Fibroblast of villous mesenchyme (primary cell): ENCODE data around the gene NPY2R. TPM values are rescaled to one million over a fixed set of nuclear protein-coding genes. Genes with fewer than 3 reads are reported as not detected.

Experiments used
- DNase-seq: peaks from one replicate; pipeline ENCODE4 v3.0.0-alpha.2; 2010; ENCODE audit warnings: low read depth
- H3K4me3 ChIP-seq: 2 replicates; pipeline ENCODE4 v1.5.1; 2011; ENCODE audit warnings: low read depth, mild to moderate bottlenecking, low read length
- total RNA-seq: library from RNA; depleted of rRNA; stranded (reverse); fragments of >200 nt; gene quantifications from 2 replicates; pipeline ENCODE4 v1.2.3, GENCODE V29; 2012
- TF ChIP-seq, protein P1 (sequence below): IDR thresholded peaks from 2 replicates; pipeline ENCODE4 v1.5.1; 2012; ENCODE audit warnings: low read depth, mild to moderate bottlenecking, low read length; ENCODE audit not compliant: insufficient read depth

NPY2R gene, protein sequence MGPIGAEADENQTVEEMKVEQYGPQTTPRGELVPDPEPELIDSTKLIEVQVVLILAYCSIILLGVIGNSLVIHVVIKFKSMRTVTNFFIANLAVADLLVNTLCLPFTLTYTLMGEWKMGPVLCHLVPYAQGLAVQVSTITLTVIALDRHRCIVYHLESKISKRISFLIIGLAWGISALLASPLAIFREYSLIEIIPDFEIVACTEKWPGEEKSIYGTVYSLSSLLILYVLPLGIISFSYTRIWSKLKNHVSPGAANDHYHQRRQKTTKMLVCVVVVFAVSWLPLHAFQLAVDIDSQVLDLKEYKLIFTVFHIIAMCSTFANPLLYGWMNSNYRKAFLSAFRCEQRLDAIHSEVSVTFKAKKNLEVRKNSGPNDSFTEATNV
- total RNA-seq: not detected in 2 replicates

DNA sequence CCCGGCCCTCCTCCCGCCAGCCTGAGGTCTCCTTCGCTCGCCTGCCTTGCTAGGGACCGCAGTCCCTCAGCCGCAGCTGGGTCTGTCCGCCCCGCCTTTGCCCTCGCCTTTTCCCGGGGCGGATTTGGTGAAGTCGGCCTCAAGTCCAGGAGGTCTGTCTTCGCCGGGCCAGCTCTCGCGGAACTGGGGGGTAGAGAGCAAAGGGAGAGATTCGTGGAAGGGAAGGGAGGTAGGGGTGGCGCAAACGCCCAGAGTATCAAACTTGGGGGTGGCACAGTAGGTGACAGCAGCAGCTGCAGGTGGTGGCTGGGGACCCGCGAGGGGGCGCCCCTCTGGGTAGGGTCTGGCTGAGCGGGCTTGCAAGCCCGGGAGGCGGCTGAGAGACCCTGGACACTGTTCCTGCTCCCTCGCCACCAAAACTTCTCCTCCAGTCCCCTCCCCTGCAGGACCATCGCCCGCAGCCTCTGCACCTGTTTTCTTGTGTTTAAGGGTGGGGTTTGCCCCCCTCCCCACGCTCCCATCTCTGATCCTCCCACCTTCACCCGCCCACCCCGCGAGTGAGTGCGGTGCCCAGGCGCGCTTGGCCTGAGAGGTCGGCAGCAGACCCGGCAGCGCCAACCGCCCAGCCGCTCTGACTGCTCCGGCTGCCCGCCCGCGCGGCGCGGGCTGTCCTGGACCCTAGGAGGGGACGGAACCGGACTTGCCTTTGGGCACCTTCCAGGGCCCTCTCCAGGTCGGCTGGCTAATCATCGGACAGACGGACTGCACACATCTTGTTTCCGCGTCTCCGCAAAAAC, at the start of gene NPY2R:
Gene NPY2R, plus strand, starts transcription at position 379 of the 797 bp plus-strand sequence. CDS start 5,304 bp downstream, outside the sequence.
- DNase-seq: no peak
- H3K4me3 ChIP-seq: no peak within 1 kb of the TSS
- TF ChIP-seq, protein P1, sequence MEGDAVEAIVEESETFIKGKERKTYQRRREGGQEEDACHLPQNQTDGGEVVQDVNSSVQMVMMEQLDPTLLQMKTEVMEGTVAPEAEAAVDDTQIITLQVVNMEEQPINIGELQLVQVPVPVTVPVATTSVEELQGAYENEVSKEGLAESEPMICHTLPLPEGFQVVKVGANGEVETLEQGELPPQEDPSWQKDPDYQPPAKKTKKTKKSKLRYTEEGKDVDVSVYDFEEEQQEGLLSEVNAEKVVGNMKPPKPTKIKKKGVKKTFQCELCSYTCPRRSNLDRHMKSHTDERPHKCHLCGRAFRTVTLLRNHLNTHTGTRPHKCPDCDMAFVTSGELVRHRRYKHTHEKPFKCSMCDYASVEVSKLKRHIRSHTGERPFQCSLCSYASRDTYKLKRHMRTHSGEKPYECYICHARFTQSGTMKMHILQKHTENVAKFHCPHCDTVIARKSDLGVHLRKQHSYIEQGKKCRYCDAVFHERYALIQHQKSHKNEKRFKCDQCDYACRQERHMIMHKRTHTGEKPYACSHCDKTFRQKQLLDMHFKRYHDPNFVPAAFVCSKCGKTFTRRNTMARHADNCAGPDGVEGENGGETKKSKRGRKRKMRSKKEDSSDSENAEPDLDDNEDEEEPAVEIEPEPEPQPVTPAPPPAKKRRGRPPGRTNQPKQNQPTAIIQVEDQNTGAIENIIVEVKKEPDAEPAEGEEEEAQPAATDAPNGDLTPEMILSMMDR: no peak

DNA sequence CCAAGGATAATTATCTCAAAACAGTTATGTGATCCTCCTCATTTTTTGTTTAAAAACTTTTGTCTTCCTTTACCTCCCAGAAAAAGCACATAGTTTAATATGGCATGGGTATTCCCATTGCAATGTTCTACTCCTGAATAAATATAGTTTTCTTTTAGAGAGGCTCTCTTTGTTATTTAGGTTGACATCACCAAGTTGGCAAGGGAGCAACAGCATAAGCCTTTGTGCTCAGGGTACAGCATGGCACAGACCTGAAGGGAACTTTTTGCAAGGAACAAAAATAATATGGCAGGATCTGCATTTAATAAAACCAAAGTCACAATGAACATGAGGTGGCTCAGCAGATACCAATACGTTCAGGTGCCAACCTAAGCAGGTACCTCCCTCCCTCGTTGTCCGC, 47.1 kb upstream of the NPY2R start:
- no peak for DNase-seq
- TF ChIP-seq, protein P1: no peak
- no peak overlapping the region for H3K4me3 ChIP-seq

DNA sequence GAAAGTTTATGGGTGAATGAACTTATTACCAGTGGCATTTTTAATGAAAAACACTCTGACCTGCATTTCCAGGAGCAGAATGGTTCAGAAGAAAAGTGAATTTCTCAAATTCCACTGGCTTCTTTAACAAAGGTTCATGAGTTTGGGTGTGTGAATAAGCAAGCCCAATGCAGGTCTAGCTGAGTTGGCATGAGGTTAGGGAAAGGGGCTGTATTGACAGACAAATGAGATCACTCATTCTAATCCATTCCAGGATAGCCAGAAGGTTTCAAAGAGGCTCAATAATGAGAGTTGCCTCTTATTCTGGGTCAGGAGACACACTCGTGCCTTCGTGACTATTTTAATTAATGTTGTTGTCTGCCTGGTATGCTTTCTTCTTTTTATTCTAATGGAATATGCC, 43.7 kb upstream of the NPY2R start:
- H3K4me3 ChIP-seq: no peak overlapping the region
- no peak for DNase-seq
- TF ChIP-seq, protein P1: no peak

DNA sequence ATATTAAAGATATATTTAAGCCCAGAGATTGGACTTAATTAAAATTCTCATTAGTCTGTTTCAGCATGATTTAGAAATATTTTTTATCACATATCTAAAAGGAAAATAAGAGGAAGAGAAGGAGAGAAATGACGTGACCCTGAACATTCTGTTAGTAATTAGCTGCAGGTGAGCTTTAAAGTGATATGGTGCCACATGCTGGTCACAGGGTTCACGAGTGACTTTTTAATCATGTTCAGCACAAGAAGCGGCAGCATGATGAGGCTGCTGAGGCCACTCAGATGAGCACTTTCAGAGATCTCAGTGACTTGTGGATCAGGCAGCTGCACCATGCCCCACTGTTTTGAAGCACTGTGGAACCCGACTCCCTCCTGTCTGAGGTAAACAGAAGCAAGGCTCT, 37.9 kb upstream of the NPY2R start:
- DNase-seq: no peak
- H3K4me3 ChIP-seq: no peak overlapping the region
- TF ChIP-seq, protein P1: no peak

DNA sequence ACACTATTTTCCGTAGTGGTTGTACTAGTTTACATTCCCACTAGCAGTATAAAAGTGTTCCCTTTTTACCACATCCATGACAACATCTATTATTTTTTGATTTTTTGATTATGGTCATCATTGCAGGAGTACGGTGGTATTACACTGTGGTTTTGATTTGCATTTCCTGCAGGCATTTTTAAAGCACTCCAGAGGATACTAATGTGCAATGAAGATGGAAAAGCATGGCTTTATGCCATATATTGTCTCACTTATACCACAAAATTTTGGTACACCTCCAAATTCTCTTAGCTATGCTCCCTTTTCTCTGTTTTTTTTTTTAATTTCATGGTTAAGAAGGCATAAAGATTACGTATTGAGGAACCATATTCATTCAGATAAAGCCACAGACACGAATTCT, 35.1 kb upstream of the NPY2R start:
- no peak for DNase-seq
- TF ChIP-seq, protein P1: no peak
- no peak overlapping the region for H3K4me3 ChIP-seq

DNA sequence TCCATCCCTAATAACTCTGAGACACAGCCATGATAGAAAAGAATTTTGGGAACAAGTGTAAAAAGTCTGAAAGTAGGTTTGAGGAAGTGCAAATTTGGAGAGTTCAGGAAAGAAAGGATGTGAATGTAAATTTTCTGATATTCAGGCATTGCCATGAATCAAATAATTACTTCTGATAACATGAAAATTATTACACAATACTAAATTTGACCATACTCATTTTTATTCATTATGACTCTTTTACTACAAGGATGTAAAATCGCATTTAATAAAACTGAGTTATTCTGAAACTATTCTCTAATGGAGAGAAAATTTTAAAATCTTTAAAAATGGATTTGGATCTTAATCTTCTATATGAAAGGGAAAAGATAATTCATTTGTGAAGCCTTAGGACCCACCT, 33.8 kb upstream of the NPY2R start:
- DNase-seq: no peak
- no peak overlapping the region for H3K4me3 ChIP-seq
- TF ChIP-seq, protein P1: no peak
